HL-60 (cell line): ENCODE data around the gene PGBD5.

ENCODE experiments used
- GABPA ChIP-seq: IDR thresholded peaks from 2 replicates; pipeline ENCODE4 v1.6.1; 2012; ENCODE audit warnings: low read depth
- REST ChIP-seq: IDR thresholded peaks from 2 replicates; pipeline ENCODE4 v1.6.1; 2012; ENCODE audit warnings: low read depth; ENCODE audit not compliant: insufficient replicate concordance
- TF ChIP-seq, protein P1 (sequence below): IDR thresholded peaks from one replicate; pipeline ENCODE4 v1.5.1; 2011; ENCODE audit warnings: low read length, control low read depth, inconsistent platforms; ENCODE audit not compliant: insufficient read depth

GRCh38 chr1:230429067-230429735, 3.1 kb upstream of the PGBD5 start:
- TF ChIP-seq, protein P1, sequence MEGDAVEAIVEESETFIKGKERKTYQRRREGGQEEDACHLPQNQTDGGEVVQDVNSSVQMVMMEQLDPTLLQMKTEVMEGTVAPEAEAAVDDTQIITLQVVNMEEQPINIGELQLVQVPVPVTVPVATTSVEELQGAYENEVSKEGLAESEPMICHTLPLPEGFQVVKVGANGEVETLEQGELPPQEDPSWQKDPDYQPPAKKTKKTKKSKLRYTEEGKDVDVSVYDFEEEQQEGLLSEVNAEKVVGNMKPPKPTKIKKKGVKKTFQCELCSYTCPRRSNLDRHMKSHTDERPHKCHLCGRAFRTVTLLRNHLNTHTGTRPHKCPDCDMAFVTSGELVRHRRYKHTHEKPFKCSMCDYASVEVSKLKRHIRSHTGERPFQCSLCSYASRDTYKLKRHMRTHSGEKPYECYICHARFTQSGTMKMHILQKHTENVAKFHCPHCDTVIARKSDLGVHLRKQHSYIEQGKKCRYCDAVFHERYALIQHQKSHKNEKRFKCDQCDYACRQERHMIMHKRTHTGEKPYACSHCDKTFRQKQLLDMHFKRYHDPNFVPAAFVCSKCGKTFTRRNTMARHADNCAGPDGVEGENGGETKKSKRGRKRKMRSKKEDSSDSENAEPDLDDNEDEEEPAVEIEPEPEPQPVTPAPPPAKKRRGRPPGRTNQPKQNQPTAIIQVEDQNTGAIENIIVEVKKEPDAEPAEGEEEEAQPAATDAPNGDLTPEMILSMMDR = no peak
- TF ChIP-seq GABPA = no peak
- no peak for TF ChIP-seq REST
